ENCODE results near the gene TELO2.
"Not testable (repeated sequence)": the region's sequence is repeated elsewhere in the genome, so short reads cannot be mapped to it uniquely, and the experiment has no call there.

Gene TELO2

DNA sequence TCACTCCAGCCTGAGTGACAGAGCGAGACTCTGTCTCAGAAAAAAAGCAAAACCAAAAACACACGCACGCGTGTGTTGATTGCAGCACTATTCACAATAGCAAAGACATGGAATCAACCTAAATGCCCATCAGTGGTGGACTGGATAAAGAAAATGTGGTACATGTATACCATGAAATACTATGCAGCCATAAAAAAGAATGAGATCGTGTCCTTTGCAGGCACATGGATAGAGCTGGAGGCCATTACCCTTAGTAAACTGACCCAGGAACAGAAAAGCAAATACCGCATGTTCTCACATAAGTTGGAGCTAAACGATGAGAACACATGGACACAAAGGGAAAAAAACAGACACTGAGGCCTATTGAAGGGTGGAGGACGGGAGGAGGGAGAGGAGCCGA is 14.2 kb upstream of the TELO2 start:
- not testable (repeated sequence) for DNase-seq

DNA sequence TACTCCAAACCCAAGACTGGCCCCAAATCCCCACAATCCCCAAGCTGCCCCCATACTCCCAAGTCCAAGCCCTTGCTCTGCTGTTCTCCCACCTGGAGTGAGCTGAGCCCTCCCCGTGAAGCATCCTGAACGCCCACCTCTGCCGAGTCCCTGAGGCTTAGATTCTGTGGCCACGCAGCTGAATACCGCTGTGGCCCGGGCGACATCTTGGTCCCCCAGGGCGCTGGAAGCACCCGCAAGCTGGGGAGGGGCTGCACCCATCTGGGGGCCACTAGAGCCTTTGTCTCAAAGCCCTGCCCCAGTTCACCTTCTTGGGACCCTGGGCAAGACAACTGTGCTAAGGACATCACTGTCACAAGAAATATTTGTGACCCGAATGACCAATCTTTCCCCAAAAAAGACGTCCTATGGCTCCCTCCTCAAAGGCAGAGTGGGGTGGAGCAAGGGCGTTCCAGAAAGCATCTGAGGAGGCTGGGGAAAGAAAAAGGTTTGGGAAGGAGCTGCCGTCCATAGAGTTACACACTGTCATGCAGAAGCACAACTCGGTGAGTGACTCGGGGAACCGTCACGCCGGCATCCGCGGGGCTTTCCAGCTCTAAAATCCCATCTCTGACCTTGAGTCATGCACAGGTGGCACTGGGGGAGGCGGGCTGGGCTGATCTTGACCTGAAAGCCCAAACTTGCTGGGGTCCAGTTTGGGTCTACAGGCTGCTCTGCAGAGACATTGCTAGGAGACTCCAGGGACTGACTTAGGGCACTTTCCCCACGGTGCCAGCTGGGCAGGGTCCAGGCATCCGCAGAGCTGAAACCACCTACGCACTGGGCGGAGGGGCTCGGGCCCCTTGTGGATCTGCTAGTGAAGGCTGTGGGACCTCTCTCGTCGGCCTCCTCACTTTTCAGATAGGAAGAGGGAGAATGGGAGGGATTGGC is 11.0 kb upstream of the TELO2 start:
- no peak for DNase-seq

DNA sequence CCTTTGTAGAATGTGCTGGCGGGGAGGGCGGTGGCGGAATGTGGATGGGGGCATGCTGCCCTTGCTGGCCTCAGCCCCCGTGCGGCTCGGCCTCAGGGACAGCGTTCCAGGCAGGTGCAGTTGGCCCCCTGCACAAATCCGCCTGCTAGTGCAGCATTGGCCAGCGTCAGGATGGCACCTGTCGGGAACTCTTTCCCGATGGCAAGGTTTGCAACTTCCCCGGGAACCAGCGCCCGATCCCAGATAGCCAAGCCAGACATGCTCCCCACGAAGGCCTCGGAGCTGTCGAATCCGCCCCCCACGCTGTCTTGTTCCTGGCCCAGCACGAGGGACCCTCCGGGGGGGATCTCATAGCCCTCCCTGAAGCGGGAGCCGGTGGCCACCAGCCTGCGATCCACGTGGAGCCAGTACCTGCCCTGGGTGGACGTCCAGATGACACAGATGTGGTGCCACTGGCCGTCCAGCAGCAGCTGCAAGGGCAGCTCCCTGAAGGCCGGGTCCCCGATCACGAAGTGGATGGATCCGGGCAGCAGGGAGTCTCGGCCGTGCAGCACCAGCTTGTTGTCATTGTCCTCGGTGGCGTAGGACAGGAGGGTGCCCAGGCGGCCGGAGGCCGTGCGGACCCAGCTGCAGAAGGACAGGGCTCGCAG is 7.2 kb upstream of the TELO2 start:
- no peak for DNase-seq

DNA sequence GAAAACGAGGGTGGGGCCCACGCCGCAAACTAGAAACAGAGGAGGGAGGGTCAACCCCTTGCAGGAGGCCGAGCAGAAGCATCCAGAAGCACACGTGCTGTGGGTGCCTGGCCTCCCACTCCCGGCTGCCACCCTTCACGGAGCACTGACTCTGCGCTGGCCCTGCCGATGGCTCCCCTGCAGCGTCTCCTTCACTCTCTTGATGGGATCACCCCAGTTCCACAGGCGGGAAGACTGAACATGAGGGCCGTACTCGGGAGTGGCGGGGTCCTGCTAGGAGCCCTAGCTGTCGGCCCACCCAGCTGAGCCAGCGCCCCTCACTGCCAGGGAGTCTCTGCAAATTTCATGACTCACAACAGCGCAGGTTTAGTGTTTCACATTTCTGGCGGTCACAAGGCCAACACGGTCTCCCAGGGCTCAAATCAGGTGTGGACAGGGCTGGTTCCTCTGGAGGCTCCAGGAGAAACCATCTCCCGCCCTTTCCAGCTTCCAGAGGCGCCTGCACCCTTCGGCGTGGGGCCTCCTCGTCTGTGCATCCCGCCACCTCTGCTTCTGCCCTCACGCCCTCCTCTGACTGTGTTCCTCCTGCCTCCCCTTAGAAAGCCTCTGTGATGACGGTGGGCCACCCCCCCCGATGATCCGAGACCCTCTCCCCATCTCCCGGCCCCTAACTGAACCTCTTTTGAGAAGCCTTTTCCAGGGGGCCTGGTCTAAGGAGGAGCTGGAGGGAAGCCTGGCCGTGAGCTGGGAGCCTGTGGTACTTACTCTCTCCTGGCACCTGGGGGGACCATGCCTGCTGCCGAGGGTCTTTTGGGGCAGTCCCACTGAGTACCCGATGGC is 6.4 kb upstream of the TELO2 start:
- no peak for DNase-seq

DNA sequence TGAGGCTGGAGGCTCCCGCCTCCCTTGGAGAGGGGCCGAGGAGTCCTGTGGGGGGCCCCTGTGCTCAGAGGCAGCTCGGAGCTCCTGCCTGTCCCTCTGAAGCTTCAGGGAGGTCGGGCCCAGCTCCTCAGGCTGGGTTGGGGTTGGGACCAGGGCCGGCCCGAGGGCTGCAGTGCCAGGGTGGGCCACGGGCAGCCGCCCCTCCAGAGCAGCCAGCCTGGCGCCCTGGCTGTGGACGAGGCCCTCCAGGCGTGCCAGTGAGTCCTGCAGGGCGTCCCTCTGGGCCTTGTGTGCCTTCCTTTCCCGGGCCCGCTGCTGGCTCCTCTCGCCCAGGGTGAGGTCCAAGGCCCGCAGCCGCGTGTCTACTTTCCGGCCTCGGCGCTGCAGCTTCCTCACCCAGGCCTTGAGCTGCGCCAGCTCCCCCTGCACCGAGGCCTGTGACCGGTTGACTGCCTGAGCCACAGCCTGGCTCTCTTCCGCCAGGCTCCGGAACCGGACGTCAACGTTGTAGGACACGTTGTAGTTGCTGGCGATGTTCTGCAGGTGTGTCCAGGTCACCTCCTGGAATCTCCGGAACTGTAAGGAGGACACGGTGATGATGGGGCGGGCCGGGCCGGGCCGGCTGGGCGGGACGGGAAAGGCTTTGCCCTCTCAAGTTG is 5.6 kb upstream of the TELO2 start:
- no peak for DNase-seq

DNA sequence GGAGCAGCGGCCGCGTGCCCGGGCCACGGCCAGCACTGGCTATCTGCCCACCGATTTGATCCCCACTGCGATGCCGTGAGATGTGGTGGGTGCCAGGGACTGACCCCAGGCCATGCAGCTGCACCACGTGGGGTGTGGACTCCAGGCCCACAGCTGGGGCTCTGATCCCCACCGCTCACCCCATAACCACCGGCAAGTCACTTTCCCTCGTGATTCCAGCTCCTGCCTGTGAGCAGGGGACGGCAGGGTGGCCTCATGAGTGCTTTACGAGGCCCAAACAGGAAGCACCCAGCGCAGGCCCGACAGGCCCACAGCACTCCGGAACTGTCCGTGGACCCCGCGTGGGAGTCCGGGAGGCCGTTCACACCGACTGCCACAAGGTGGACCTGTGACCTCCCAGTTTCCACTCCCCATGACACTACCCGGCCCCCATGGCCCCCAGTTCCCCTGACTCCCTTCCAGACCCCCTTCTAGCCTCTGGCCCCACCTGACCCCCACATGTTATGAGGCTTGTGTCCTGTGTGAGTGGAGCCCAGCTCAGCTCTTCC is 5.0 kb upstream of the TELO2 start:
- DNase-seq = no peak

DNA sequence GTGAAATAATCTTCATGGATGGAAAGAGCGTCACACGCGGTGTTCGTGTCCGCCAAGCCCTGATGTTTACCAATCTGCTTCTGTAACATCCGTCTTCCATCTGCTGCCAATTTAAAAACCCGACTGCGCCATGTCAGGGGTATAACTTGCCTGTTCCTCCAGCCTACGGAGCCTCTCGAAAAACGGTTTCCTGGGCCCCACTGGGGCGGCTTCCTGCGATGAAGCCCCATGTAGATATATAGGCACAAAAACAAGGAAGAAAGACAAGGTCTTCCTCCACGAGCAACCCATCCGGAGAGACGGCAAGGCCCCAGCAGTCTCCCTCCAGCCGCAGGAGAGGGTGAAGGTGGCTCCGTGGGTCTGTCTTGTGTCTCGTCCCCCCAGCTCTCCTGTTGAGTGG is 4.5 kb upstream of the TELO2 start, which contains the start of gene PTX4:
Gene PTX4, minus strand, starts transcription at position 326 of the 400 bp plus-strand sequence. Its CDS starts 35 bp downstream, at position 291.
- no peak for DNase-seq

DNA sequence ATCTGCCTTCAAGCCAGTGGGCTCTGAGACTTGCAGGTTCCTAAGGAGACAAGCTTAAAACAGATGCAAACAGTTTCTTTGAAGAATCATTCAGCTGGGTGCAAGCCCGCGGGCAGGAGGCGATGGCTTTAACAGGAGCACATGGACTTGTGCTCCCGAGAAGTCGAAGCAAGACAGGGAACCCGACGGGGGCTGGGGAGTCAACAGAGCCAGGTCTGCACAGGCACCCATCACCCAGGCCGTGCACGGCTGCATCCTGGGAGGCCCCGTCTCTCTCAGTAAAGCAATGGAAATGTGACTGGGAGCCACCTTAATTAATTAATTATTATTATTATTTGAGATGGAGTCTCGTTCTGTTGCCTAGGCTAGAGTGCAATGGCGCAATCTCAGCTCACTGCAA is 4.1 kb upstream of the TELO2 start:
- DNase-seq = no peak

DNA sequence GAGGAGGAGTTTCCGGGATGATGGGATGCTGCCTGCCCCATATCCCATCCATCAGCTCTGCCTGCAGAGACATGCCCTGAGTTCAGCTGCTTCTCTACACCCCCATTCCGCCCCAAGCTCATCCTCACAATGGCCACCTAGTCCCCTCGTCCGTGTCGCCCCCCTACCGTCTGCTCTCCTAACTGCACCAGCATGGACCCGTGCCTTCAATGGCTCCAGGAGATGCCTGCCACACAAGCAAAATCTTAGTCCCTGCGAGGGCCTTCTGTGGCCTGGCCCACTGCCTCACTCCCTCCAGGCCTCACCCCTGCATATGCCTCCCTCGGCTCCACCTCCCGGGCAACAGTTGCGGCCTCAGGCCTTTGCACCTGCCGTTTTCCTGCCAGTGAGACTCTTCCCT is 1.8 kb upstream of the TELO2 start:
- no peak for DNase-seq

DNA sequence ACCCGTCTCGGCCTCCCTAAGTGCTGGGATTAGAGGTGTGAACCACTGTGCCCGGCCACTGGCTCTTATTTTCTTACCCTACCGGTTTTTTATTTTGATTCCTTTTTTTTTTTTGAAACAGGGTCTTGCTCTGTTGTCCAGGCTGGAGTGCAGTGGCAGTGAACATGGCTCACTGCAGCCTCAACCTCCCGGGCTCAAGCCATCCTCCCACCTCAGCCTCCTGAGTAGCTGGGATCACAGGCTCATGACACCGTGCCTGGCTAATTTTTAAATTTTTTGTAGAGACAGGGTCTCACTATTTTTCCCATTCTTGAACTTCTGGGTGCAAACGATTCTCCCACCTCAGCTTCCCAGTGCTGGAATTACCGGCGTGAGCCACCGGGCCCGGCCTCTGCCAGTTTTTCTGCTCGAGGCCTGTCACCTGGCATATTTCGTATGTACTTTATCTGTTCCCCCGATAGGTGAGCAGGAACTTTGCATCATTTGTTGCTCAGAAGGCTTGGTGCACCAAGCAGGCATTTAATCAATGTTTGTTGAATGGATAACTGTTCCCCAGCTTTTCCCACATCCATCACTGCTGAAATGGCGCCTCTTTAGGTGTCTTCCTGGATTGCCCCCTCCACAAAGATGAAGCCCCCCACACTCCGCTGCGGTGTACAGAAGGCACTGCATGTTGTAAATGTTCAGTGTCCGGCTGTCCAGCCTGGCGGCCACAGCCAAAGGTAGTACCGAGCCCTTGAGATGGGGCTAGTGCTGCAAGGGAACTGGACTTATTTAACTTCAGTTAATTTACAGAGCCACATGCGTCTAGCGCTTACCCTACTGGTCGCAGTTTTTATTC is 858 bp upstream of the TELO2 start:
- DNase-seq = no peak

DNA sequence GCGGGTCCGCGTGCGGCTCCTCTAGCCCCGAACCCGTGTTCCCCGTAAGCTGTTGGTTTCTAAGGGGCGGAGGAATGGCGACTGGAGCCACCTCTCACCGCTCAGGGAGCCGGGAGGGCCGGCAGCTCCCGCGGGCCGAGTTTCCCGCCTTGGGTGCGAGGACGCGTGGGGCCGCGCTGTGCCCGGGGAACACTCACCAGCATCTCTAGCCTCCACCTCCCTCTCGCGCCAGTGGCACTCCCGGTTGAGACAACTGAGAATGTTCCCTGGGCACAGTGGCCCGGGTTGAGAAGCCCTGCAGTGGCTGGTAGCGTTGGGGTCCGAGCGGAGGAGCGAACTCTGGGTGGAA is 560 bp downstream of the TELO2 start:
- no peak for DNase-seq

DNA sequence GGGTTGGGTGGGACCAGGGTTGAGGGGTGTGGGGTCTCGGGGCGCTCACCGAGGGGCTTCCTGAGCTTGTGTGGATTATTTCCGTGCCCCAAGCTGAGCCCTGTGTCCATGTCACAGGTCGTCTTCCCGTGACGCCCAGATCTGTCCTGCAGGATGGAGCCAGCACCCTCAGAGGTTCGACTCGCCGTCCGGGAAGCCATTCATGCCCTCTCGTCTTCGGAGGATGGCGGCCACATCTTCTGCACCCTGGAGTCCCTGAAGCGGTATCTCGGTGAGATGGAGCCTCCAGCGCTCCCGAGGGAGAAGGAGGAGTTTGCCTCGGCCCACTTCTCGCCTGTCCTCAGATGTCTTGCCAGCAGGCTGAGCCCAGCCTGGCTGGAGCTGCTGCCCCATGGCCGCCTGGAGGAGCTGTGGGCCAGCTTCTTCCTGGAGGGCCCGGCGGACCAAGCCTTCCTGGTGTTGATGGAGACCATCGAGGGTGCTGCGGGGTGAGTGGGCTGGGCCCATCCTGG is 1.0 kb downstream of the TELO2 start:
- no peak for DNase-seq

DNA sequence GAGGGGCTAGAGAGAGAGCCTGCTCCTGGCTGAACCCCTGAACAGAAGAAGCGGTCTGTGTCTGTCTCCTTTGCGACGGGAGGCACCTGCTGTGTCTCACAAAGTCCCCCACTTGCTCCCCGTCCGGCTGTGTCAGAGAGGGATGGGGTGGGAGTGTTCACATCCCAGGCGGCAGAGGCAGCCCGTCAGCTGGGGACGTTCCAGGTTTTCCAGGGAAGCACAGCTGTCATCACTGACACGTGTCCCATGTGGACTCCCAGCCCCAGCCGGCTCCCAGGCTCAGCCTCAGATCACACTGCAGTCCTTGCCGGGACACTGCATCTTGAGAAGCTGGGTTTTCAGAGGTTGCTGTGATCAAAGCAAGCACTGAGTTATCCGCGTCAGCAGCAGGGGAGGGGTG is 1.6 kb downstream of the TELO2 start:
- no peak for DNase-seq

DNA sequence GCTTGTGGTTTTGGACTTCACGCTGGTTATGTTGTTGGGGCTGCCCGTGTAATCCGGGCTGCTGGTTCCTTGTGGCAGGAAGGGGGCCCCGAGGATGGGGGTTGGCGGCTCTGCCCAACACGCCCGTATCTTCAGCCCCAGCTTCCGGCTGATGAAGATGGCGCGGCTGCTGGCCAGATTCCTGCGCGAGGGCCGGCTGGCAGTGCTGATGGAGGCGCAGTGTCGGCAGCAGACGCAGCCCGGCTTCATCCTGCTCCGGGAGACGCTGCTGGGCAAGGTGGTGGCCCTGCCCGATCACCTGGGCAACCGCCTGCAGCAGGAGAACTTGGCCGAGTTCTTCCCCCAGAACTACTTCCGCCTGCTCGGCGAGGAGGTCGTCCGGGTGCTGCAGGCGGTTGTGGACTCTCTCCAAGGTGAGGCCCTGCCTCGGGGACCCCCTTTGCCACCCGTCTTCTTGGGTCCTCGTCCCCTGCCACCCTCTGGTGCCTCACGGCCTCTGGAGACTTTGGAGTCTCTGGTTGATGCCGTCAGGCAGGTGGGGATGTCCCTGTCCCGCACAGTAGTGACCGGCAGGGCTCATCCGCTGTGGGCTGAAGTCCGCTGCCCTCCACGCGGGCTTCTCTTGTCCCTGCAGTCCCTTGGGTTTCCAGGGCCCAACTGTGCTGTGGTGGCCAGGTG is 2.2 kb downstream of the TELO2 start:
- DNase-seq = no peak

DNA sequence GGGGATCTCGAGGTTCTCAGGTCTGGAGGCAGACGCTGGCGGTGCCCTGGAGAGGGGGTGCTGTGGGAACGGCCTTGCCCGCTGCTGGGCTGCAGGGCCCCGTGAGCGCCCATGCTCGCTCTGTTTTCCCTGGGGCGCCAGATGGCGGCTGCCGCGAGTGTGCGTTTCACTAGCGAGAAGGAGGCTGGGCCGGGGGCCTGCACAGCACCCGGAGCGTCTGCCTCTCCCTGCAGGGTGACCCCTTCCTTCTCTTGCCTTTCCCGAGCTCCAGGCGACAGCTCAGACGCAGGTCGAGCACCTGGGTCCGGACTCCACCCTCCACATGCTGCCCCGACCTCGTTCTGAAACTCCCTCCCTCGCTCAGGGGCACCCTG is 2.7 kb downstream of the TELO2 start:
- no peak for DNase-seq

DNA sequence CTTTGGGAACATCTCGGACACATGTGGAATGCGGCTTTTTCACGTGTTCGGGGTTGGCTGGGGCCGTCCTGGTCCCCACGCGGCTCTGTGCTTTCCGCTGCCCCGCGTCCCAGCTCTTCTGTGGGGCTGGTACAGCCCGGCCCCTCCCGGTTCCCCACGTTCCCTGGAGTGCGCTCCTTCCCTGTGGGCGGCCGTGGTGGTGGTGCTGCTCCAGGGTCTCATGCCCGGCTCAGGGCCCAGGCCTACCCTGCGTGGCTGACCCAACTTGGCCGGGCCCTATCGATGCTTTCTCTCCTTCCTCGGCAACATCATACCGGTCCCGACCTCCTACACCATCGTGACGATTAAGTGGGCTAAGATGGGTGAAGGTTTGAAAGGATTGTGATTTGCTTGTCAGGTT is 3.3 kb downstream of the TELO2 start:
- DNase-seq = no peak

DNA sequence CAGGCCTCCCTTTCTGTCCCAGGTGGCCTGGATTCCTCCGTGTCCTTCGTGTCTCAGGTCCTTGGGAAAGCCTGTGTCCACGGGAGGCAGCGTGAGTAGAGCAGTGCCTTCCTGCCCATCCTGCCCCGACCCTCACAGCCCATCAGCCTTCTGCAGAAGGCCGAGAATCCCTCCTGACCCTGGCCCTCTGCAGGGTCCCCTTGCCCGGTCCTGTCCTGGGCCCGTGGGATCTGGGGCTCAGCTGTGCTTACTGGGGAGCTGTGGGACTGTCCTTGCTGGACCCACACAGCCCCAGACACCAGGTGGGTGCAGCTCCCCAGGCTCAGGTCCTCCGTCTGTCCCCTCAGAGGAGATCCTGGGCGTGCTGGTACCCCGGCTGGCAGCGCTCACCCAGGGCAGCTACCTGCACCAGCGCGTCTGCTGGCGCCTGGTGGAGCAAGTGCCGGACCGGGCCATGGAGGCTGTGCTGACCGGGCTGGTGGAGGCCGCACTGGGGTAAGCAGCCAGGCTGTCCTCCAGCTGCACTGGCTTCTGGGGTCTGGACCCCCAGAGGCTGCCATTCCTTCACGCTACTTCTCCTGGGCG is 3.9 kb downstream of the TELO2 start:
- DNase-seq = no peak

DNA sequence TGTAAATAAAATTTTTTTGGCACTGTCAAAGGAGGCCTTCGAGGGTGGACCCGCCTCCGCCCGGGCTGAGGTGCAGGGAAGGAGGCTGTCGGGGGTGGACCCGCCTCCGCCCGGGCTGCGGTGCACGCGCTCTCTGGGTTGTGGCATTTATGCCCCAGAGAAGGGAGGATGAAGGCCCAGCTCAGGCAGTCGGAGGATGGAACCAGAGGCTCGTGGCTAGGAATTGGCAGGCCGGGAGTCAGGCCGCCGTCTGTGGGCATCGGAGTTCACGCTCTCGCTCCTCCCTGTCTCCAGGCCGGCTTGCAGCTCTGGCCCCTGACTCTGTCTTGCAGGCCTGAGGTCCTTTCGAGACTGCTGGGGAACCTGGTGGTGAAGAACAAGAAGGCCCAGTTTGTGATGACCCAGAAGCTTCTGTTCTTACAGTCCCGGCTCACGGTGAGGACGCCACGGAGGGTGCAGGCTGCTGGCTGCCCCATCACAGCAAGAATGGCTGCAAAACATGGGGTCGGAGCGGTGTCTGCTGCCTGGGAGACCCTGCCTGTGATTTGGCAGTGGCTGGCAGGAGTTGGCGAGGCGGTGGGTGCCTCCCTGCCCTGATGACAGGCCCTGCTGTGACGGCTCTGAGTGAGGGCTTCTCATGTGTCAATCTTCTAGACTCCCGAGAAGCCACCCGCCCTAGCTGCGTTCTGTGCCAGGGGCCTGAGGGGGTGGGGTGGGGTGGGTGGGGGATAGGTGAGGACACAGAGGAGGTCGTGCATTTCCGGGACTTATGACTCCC is 5.9 kb downstream of the TELO2 start:
- no peak for DNase-seq

DNA sequence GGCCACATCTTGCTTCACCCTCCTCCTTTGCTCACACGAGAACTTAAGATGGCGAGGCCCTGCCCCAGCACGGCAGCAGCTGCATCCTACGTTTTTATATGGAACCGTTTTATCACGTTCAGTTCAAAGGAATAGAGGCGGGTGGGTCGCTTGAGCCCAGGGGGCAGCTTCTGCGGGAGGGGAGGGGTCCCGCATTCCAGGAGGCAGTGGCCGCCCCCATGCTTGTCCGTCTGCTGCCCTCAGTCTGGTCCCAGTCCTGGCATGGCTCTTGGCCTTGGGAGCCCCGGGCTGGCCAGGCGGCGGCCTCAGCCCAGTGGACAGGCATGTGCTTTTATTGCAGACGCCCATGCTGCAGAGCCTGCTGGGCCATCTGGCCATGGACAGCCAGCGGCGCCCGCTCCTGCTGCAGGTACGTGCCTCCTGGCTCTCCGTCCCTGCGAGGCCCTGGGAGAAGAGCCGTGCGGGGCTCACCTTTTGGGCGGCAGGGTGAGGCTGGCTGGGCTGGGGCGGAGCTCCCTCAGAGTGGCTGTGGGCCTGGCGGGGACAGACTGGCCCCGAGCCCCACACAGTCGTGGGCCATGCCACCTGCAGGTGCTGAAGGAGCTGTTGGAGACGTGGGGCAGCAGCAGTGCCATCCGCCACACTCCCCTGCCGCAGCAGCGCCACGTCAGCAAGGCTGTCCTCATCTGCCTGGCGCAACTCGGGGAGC is 6.8 kb downstream of the TELO2 start:
- DNase-seq = no peak

Data from bone marrow (tissue), 2 donors.